HG03354 (cell line): ENCODE measurements around the gene SETD3.

Source experiments
- ATAC-seq: cut with Tn5 transposase; IDR thresholded peaks from one replicate; pipeline ENCODE4 v1.9.1; 2021; ENCODE audit warnings: mild to moderate bottlenecking; ENCODE audit not compliant: unreplicated experiment, poor library complexity, severe bottlenecking

Gene SETD3

GRCh38 chr14:99517643-99518381 lies 37.2 kb upstream of the SETD3 start:
- peak; percentile 11 for ATAC-seq

GRCh38 chr14:99516871-99517642 lies 36.4 kb upstream of the SETD3 start:
- ATAC-seq, result no peak

GRCh38 chr14:99516156-99516870 lies 35.7 kb upstream of the SETD3 start:
- ATAC-seq, result no peak

GRCh38 chr14:99515301-99516155 lies 34.9 kb upstream of the SETD3 start:
- no peak for ATAC-seq

GRCh38 chr14:99514552-99515300 lies 34.1 kb upstream of the SETD3 start:
- ATAC-seq, result no peak

- ATAC-seq, result no peak
Measured at GRCh38 chr14:99513946-99514551, 33.4 kb upstream of the SETD3 start.

GRCh38 chr14:99513183-99513694 lies 32.6 kb upstream of the SETD3 start:
- ATAC-seq, result no peak

GRCh38 chr14:99512571-99513182 lies 32.0 kb upstream of the SETD3 start:
- no peak for ATAC-seq

- ATAC-seq, result no peak
Measured at GRCh38 chr14:99512110-99512449, 31.4 kb upstream of the SETD3 start.

- no peak for ATAC-seq
Measured at GRCh38 chr14:99511421-99512109, 30.9 kb upstream of the SETD3 start.

- no peak for ATAC-seq
Measured at GRCh38 chr14:99510556-99511139, 30.0 kb upstream of the SETD3 start.

- ATAC-seq, result no peak
Measured at GRCh38 chr14:99509871-99510555, 29.4 kb upstream of the SETD3 start.

GRCh38 chr14:99508896-99509629 lies 28.4 kb upstream of the SETD3 start:
- ATAC-seq, result no peak

GRCh38 chr14:99507860-99508640 lies 27.4 kb upstream of the SETD3 start:
- no peak for ATAC-seq

GRCh38 chr14:99506276-99506675 lies 25.6 kb upstream of the SETD3 start:
- ATAC-seq, result no peak
